Measurements from ENCODE around the gene NT5DC1. TPM values are rescaled to one million over a fixed set of nuclear protein-coding genes. Genes with fewer than 3 reads are reported as not detected.

Gene NT5DC1
- total RNA-seq, 1 donor from 2014 or later: 21.6 TPM

GRCh38 chr6:116175344-116175743 lies 74.7 kb downstream of the NT5DC1 start:
- DNase-seq: no peak
- Mint-ChIP-seq H3K27me3 (ENCODE audit: unreplicated experiment) (no peaks in the 10 kb centered on the region), H3K9me3 (ENCODE audit: unreplicated experiment) (peaks cover 2% of the 10 kb centered on the region), H3K36me3 (ENCODE audit: unreplicated experiment) (peaks cover 9% of the 10 kb centered on the region), H3K4me1 (ENCODE audit: low read depth, unreplicated experiment) (no peaks in the 10 kb centered on the region), H3K4me3 (ENCODE audit: unreplicated experiment) (no peak overlapping the region), H3K27ac (ENCODE audit: unreplicated experiment) (no peak overlapping the region)
- no peak for TF ChIP-seq CTCF (IDR thresholded peaks at IDR 0.05; ENCODE audit: partially characterized antibody, unreplicated experiment)

- no peak for TF ChIP-seq CTCF (IDR thresholded peaks at IDR 0.05; ENCODE audit: partially characterized antibody, unreplicated experiment)
- Mint-ChIP-seq H3K4me1 (ENCODE audit: low read depth, unreplicated experiment) (no peaks in the 10 kb centered on the region), H3K9me3 (ENCODE audit: unreplicated experiment) (peaks cover 2% of the 10 kb centered on the region), H3K36me3 (ENCODE audit: unreplicated experiment) (peaks cover 9% of the 10 kb centered on the region), H3K4me3 (ENCODE audit: unreplicated experiment) (no peak overlapping the region), H3K27ac (ENCODE audit: unreplicated experiment) (no peak overlapping the region), H3K27me3 (ENCODE audit: unreplicated experiment) (no peaks in the 10 kb centered on the region)
- DNase-seq: no peak
These were observed 75.9 kb downstream of the NT5DC1 start for GRCh38 chr6:116176596-116176995.

- Mint-ChIP-seq H3K9me3 (ENCODE audit: unreplicated experiment) (peaks cover 2% of the 10 kb centered on the region), H3K4me1 (ENCODE audit: low read depth, unreplicated experiment) (no peaks in the 10 kb centered on the region), H3K27ac (ENCODE audit: unreplicated experiment) (no peak overlapping the region)
These were observed 79.7 kb downstream of the NT5DC1 start for GRCh38 chr6:116180375-116180774.

GRCh38 chr6:116189472-116189871 lies 88.8 kb downstream of the NT5DC1 start:
- H3K4me1 Mint-ChIP-seq (ENCODE audit: low read depth, unreplicated experiment): no peaks in the 10 kb centered on the region
- TF ChIP-seq CTCF (IDR thresholded peaks at IDR 0.05; ENCODE audit: partially characterized antibody, unreplicated experiment): no peak
- no peak overlapping the region for H3K4me3 Mint-ChIP-seq (ENCODE audit: unreplicated experiment)
- H3K36me3 Mint-ChIP-seq (ENCODE audit: unreplicated experiment): no peaks in the 10 kb centered on the region
- no peak overlapping the region for H3K27ac Mint-ChIP-seq (ENCODE audit: unreplicated experiment)
- peaks cover 2% of the 10 kb centered on the region for H3K27me3 Mint-ChIP-seq (ENCODE audit: unreplicated experiment)
- no peak for DNase-seq
- no peaks in the 10 kb centered on the region for H3K9me3 Mint-ChIP-seq (ENCODE audit: unreplicated experiment)

More at GRCh38 chr6:116180375-116180774, 79.7 kb downstream of the NT5DC1 start:
- no peak overlapping the region for H3K4me3 Mint-ChIP-seq (ENCODE audit: unreplicated experiment)
- no peak for DNase-seq
- H3K27me3 Mint-ChIP-seq (ENCODE audit: unreplicated experiment): no peaks in the 10 kb centered on the region
- peaks cover 6% of the 10 kb centered on the region for H3K36me3 Mint-ChIP-seq (ENCODE audit: unreplicated experiment)
- TF ChIP-seq CTCF (IDR thresholded peaks at IDR 0.05; ENCODE audit: partially characterized antibody, unreplicated experiment): no peak

GRCh38 chr6:116190550-116190949 lies 89.9 kb downstream of the NT5DC1 start:
- Mint-ChIP-seq H3K27ac (ENCODE audit: unreplicated experiment) (no peak overlapping the region), H3K36me3 (ENCODE audit: unreplicated experiment) (no peaks in the 10 kb centered on the region), H3K4me1 (ENCODE audit: low read depth, unreplicated experiment) (peaks cover 2% of the 10 kb centered on the region), H3K4me3 (ENCODE audit: unreplicated experiment) (no peak overlapping the region), H3K9me3 (ENCODE audit: unreplicated experiment) (no peaks in the 10 kb centered on the region), H3K27me3 (ENCODE audit: unreplicated experiment) (peaks cover 2% of the 10 kb centered on the region)
- no peak for TF ChIP-seq CTCF (IDR thresholded peaks at IDR 0.05; ENCODE audit: partially characterized antibody, unreplicated experiment)
- DNase-seq: no peak

All from glutamatergic neuron (in vitro differentiated cells).